Vagina (tissue), 2 donors: ENCODE results near the gene YAP1. TPM values are rescaled to one million over a fixed set of nuclear protein-coding genes. Genes with fewer than 3 reads are reported as not detected.

Source experiments
- DNase-seq, 2 donors: peaks; one replicate each; pipeline ENCODE4 v3.0.0-alpha.2; 2017; ENCODE audit errors: extremely low spot score in 2 of 2
- H3K27ac ChIP-seq: fragments of 200-600 bp; sonication (generic); one replicate; pipeline ENCODE4 v1.5.1; 2019
- H3K27me3 ChIP-seq: fragments of 200-600 bp; sonication (generic); one replicate; pipeline ENCODE4 v1.5.1; 2019
- H3K36me3 ChIP-seq, 2 donors: fragments of 200-600 bp; sonication (generic); one replicate each; pipeline ENCODE4 v1.5.1; 2017 to 2019
- H3K4me1 ChIP-seq: fragments of 200-600 bp; sonication (generic); one replicate; pipeline ENCODE4 v1.5.1; 2019
- H3K4me3 ChIP-seq, 2 donors: fragments of 200-600 bp; sonication (generic); 1 replicate in 1 of 2; 2 replicates in 1 of 2; pipeline ENCODE4 v1.5.1; 2016 to 2019
- H3K9me3 ChIP-seq: fragments of 200-600 bp; sonication (generic); one replicate; pipeline ENCODE4 v1.5.1; 2019
- POLR2A ChIP-seq, 2 donors: fragments of 450-650 bp; IDR thresholded peaks; one replicate each; pipeline ENCODE4 v1.6.1; 2017; ENCODE audit warnings: antibody characterized with exemption in 2 of 2, mild to moderate bottlenecking in 2 of 2, moderate library complexity in 2 of 2
- POLR2AphosphoS5 ChIP-seq, 2 donors: sonication (generic); formaldehyde crosslinking; IDR thresholded peaks; one replicate each; pipeline ENCODE4 v1.9.0; 2017; ENCODE audit warnings: antibody characterized with exemption in 2 of 2, mild to moderate bottlenecking in 2 of 2, low read depth in 1 of 2; ENCODE audit not compliant: insufficient read depth in 1 of 2
- intact Hi-C: fragments of 100-400 bp; cut with DNase I; formaldehyde crosslinking; loops from one replicate; pipeline ENCODE4 v1.15.1; 2023
- total RNA-seq: library from RNA; depleted of rRNA; stranded (reverse); fragments of >200 nt; gene quantifications from one replicate; pipeline ENCODE4 v1.2.3, GENCODE V29; 2016
- TF ChIP-seq, protein P1 (sequence below), 3 experiments: fragments of 450-650 bp in 2 of 3; fragments of 200-600 bp in 1 of 3; sonication (generic) in 1 of 3; IDR thresholded peaks; one replicate each; pipeline ENCODE4 v1.5.1; 2017 to 2019; ENCODE audit warnings: antibody characterized with exemption in 3 of 3, mild to moderate bottlenecking in 2 of 3, moderate library complexity in 2 of 3

Gene YAP1
- total RNA-seq, 1 donor from 2014 or later = 232 TPM

DNA sequence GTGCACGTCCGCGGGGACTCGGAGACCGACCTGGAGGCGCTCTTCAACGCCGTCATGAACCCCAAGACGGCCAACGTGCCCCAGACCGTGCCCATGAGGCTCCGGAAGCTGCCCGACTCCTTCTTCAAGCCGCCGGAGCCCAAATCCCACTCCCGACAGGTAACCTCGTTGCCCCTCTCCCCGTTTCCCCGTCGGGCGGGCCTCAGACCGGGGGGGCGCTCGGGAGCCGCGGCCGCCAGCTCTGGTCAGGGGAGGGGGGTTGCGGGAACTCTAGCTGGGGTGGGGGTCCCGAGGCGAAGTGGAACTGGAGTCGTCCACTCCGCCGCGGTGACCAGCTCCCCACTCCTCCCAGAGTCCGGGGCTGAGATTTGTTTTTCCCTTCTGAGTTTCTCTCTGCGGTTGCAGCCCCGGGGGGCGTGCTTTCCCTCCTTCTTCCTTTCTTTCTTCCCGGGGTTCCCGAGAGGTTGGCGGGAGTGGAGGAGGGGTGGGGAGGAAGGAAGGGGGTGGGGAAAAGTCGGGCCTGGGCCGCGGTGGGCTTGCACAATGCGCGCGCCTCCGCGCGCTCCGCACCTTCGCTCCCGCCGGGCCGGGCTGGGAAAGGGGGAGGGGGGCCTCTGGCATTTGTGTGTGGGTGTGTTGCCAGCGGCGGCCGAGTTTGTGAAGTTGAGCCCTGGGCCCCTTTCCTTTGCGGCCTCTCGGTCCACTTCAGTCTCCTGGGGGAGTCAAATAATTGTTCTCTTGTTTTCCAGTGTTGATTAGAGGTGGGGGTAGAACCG lies 952 bp downstream of the YAP1 start:
- intact Hi-C loops = no loop called here
- Histone ChIP-seq H3K36me3 (no peaks in the 10 kb centered on the region), H3K9me3 (no peaks in the 10 kb centered on the region), H3K4me3 (peak overlapping the region; percentile 88), H3K27me3 (no peaks in the 10 kb centered on the region), H3K27ac (peak overlapping the region; percentile 99), H3K4me1 (peaks cover 47% of the 10 kb centered on the region)
- peak in 1 of 2 donors; percentile 89 for DNase-seq
- TF ChIP-seq, protein P1, sequence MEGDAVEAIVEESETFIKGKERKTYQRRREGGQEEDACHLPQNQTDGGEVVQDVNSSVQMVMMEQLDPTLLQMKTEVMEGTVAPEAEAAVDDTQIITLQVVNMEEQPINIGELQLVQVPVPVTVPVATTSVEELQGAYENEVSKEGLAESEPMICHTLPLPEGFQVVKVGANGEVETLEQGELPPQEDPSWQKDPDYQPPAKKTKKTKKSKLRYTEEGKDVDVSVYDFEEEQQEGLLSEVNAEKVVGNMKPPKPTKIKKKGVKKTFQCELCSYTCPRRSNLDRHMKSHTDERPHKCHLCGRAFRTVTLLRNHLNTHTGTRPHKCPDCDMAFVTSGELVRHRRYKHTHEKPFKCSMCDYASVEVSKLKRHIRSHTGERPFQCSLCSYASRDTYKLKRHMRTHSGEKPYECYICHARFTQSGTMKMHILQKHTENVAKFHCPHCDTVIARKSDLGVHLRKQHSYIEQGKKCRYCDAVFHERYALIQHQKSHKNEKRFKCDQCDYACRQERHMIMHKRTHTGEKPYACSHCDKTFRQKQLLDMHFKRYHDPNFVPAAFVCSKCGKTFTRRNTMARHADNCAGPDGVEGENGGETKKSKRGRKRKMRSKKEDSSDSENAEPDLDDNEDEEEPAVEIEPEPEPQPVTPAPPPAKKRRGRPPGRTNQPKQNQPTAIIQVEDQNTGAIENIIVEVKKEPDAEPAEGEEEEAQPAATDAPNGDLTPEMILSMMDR (IDR thresholded peaks at IDR 0.05) = peak in 1 of 3 experiments; percentile 33
- TF ChIP-seq POLR2A (IDR thresholded peaks at IDR 0.05) (no peak), POLR2AphosphoS5 (IDR thresholded peaks at IDR 0.05; ENCODE audit: insufficient read depth in 1 of 2, low read depth in 1 of 2) (peak in 1 of 2 donors; percentile 66)

DNA sequence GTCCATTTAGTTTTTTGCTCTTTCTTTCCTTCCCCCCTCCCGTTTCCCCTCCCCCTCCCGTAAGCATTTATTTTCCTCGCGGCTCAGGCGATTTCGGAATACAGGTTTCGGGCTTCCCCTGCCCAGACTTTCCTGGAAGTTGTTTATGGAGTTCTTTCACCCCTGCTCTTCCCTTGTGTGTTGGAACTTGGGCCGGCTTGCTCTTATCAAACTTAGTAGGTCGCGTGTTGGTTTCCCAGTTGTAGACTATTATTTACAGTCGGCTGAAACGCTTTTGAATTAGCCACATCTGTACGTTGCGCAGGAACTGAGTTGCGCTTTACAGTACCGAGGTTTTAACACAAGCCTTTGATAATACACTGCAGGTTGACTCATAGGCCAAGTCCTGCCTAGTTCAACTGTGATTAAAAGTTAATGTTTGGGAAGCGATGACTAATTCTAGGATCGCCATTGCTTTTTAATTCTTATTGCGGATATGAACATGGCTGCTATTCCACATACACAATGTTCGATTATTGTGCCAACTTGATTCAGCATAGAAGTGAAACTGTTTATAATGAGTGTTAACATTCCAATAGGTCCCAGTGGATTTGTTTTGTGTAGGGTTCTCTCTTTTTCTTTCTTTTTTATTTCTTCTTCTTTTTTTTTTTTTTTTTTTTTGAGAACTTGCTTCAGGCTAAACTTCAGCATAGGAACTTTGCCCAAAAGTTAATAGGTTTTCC lies 1.7 kb downstream of the YAP1 start:
- DNase-seq = peak in 1 of 2 donors; percentile 89
- TF ChIP-seq POLR2AphosphoS5 (IDR thresholded peaks at IDR 0.05; ENCODE audit: insufficient read depth in 1 of 2, low read depth in 1 of 2) (peak in 1 of 2 donors; percentile 61), POLR2A (IDR thresholded peaks at IDR 0.05) (no peak)
- Histone ChIP-seq H3K9me3 (no peaks in the 10 kb centered on the region), H3K4me1 (peaks cover 54% of the 10 kb centered on the region), H3K27me3 (no peaks in the 10 kb centered on the region), H3K4me3 (peak overlapping the region; percentile 88), H3K36me3 (no peaks in the 10 kb centered on the region), H3K27ac (peak overlapping the region; percentile 99)
- intact Hi-C loops = no loop called here

DNA sequence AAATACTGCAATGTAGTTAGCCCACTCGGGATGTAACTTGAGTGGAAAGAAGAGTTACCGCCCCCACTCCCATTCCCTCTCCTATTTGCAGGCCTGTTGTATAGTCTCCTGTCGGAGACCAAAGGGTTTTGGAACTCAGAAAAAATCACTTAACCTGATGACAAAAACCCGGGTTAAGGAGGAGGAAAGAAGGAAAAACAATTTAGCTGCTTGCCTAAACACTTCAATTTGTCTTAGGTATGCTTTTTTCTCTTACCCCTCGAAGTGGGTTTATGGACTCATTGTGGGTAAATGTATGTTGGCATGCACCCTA lies 2.2 kb downstream of the YAP1 start:
- no peak for TF ChIP-seq POLR2A (IDR thresholded peaks at IDR 0.05)
- TF ChIP-seq, protein P1 (IDR thresholded peaks at IDR 0.05) = no peak
- TF ChIP-seq POLR2AphosphoS5 (IDR thresholded peaks at IDR 0.05; ENCODE audit: insufficient read depth in 1 of 2, low read depth in 1 of 2) = no peak
- Histone ChIP-seq H3K36me3 (no peaks in the 10 kb centered on the region), H3K4me3 (peak overlapping the region; percentile 88), H3K27me3 (no peaks in the 10 kb centered on the region), H3K9me3 (no peaks in the 10 kb centered on the region), H3K27ac (peak overlapping the region; percentile 99), H3K4me1 (peaks cover 59% of the 10 kb centered on the region)
- intact Hi-C loops = no loop called here
- DNase-seq = no peak

DNA sequence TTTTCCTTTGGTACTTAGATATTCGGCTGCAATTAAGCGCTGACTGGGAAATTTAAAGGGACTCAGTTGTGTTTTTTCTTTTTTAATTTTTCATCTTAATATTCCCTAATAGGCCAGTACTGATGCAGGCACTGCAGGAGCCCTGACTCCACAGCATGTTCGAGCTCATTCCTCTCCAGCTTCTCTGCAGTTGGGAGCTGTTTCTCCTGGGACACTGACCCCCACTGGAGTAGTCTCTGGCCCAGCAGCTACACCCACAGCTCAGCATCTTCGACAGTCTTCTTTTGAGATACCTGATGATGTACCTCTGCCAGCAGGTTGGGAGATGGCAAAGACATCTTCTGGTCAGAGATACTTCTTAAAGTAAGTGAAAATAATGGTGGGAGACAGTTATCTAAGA lies 3.8 kb downstream of the YAP1 start:
- H3K36me3 ChIP-seq = no peaks in the 10 kb centered on the region
- intact Hi-C loops = no loop called here
- DNase-seq = no peak
- H3K4me1 ChIP-seq = peaks cover 68% of the 10 kb centered on the region
- H3K27me3 ChIP-seq = no peaks in the 10 kb centered on the region
- H3K27ac ChIP-seq = peak overlapping the region; percentile 99
- TF ChIP-seq POLR2AphosphoS5 (IDR thresholded peaks at IDR 0.05; ENCODE audit: insufficient read depth in 1 of 2, low read depth in 1 of 2) (no peak), POLR2A (IDR thresholded peaks at IDR 0.05) (no peak)
- TF ChIP-seq, protein P1 (IDR thresholded peaks at IDR 0.05) = no peak
- no peaks in the 10 kb centered on the region for H3K9me3 ChIP-seq
- no peak overlapping the region for H3K4me3 ChIP-seq

DNA sequence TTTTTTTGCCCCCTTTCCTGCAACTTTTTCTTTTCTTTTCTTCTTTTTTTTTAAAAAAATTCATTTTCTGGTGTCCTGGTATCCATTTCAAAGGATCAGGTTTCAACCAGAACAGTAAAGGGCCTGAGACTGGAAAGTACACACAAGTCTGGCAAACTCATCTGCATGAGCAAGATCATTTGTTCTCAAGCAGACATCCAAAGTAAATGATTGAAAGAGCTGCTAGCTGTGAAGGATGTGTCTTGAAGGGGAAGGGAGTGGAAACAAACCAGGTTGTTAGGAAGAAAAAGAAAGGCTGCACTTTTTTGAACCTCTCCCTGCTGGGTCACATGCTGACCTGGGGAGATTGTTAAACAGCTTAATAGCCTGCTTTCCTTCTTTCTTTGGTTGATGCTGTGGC lies 5.3 kb downstream of the YAP1 start:
- no peak for DNase-seq
- Histone ChIP-seq H3K4me1 (peaks cover 77% of the 10 kb centered on the region), H3K27ac (peak overlapping the region; percentile 9), H3K9me3 (no peaks in the 10 kb centered on the region), H3K4me3 (no peak overlapping the region), H3K36me3 (no peaks in the 10 kb centered on the region), H3K27me3 (no peaks in the 10 kb centered on the region)
- no peak for TF ChIP-seq POLR2AphosphoS5 (IDR thresholded peaks at IDR 0.05; ENCODE audit: insufficient read depth in 1 of 2, low read depth in 1 of 2)
- TF ChIP-seq POLR2A (IDR thresholded peaks at IDR 0.05) = no peak
- TF ChIP-seq, protein P1 (IDR thresholded peaks at IDR 0.05) = no peak
- intact Hi-C loops = no loop called here
